ENCODE data around the gene DNAJC11.
A peak's percentile ranks its signal among the peaks of the same experiment; 100 is the strongest.
"Not testable (repeated sequence)": the region's sequence is repeated elsewhere in the genome, so short reads cannot be mapped to it uniquely, and the experiment has no call there.

DNAJC11 gene

DNA sequence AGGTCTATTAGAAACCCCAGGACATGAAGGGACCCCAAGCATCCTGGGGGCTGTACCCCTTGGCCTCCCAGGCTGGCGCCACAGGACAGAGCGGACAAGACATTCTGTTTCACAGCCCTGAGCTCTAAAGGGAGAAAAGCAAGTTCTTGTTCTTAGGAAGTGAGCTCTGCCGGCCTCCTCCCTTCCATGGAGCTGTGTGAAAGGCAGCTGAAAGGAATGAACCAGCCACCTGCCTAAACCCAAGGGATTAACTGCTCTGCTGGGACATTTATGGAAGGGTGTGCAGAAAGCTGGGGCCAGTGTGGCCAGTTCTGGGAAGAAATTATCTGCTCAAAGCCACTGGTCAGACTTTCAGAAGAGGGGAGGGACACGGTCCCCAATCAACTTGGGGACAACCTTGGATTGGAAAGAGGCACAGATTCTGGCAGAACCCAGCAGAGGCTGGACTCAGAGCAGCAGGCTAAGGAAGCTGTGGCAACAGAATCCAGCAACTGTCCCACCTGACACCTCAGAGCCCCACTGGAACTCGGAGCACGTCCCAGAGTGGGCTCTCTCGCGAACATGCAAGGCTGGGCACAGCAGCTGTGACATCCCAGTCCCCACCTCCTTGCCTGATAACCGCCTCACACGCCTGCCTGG is 101.1 kb downstream of the DNAJC11 start:
- DNase-seq (ENCODE audit: low spot score) = no peak

- DNase-seq (ENCODE audit: low spot score) = not testable (repeated sequence)
These were observed 101.6 kb downstream of the DNAJC11 start for GRCh38 chr1:6599991-6600390.

DNA sequence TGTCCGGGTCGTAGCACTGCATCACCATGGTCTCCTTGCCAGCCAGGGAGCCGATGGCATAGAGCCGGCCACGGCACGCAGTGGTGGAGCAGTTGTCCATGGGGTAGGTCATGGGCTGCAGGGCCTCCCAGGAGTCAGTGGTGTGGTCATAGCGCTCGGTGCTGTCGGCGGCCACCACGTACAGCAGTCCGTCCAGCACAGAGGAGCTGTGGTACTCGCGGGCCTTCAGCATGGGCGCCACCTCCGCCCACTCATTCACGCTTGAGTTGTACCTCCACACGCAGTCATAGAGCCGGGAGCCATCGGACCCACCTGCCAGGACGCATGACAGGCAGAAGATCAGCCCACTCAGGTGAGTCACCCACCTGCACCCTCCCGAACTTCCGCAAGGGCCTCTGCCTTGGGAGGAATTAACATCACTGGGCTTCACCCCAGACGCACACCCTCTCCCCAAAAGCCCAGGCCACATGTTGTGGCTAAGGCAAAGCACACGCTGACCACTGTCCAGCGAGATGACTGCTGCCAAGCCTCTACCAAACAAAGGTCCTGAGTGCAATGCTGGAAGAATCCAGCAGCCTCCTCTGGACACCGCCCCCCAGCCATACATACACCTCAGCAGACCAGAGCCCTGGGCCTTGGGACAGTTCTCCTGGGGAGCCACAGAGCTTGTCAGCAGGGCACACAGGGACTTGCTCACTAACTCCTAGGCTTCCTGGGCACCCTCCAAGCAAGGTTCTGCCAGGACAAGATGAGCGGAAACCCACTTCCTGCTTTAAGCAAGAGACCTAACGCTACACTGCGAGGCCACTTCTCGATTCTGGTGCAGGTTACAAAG is 102.3 kb downstream of the DNAJC11 start:
- DNase-seq (ENCODE audit: low spot score) = peak; percentile 89

- DNase-seq (ENCODE audit: low spot score) = no peak
These were observed 103.9 kb downstream of the DNAJC11 start for GRCh38 chr1:6597777-6598131.

- no peak for DNase-seq (ENCODE audit: low spot score)
These were observed 104.5 kb downstream of the DNAJC11 start for GRCh38 chr1:6596886-6597776.

DNA sequence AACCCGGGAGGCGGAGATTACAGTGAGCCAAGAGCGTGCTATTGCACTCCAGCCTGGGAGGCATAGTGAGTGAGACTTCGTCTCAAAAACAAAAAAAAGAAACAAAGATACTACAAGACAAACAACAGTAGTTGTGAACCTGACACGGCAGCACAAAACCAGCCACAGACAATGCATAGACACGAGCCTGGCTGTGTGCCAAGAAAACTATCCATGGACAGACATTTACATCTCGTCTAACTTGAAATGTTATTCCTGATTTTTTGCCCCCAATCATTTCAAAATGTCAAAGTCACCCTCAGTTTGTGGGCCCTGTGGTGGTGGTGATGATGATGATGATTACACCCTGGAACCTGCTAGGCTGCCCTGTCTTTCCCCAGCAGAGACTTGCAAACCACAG is 105.3 kb downstream of the DNAJC11 start:
- no peak for DNase-seq (ENCODE audit: low spot score)

- DNase-seq (ENCODE audit: low spot score) = no peak
These were observed 106.5 kb downstream of the DNAJC11 start for GRCh38 chr1:6594977-6595740.

DNA sequence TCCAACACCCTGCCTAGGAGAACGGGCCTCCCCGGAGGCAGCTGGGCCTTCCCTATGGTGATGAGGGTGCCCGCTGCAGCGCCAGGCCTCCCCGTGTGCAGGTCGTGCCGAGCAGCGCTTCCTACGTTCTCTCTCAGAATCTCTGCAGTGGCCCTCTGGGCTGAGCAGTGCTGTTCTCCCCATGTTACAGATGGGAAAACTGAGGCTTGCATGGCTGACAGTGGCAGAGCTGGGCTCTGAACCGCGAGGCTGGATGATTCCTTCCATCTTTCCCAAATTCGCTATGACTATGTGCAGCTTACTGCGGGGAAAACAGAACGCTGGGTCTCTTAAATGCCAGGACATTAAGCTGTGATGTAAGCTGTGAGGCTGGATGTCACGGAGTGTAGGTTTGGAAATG is 107.8 kb downstream of the DNAJC11 start:
- DNase-seq (ENCODE audit: low spot score) = no peak

GRCh38 chr1:6592865-6593593 is 108.6 kb downstream of the DNAJC11 start:
- no peak for DNase-seq (ENCODE audit: low spot score)

DNA sequence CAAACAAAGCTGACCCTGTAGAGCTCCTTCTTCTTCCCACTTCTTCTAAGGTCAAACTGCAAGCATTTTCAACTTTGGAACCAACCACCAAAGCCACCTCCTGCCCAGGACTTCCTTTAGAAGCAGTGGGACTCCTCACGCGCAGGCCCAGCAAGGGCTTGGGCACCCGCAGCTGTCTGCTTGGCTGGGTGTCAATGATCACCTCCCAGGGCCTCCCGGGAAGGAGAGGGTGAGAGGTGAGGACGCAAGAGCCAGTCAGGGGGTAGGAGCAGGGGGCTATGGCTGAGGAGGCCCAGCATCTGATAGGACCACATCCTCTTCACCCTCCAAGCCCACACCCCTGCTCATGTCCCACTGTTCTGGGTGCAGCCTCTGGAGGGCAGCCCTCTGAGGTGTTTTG is 109.2 kb downstream of the DNAJC11 start:
- DNase-seq (ENCODE audit: low spot score) = no peak

DNA sequence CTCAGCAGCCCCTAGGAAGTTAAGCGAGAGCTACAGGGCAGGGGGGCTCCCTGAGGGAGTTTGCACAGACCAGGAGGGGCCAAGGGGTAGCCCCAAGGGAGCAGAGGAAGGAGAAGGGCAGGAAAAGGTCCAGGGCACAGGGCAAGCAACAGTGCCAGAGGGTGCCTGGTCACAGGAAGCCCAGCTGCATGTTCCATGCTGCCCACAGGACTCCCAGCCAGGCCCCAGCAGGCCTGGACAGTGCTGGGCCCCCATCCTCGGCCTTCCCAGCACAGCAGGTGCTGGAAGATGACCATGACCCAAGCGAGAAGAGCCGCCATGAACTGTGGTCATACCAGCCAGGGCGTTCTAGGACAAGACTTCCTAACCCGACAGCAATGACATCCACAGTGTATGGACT is 110.0 kb downstream of the DNAJC11 start:
- DNase-seq (ENCODE audit: low spot score) = no peak

DNA sequence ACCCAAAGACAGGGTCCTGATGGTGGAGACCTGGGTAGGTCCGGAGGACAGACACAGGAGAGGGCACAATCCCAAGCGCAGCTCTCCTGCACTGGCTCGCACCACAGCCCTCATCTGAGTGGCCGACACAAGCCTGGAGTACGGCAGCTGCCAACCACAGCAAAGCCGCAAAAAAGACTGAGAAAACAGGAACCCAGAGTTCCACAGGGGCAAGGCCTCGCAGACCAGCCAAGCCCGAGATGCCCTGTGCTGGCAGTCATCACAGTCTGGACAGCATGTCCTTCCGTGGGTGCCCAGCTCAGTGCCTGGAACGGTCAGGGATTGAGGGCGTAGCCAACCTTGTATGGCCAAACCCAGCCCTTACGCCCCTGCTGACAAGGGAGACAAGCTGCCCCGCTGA is 110.4 kb downstream of the DNAJC11 start:
- DNase-seq (ENCODE audit: low spot score) = no peak

DNA sequence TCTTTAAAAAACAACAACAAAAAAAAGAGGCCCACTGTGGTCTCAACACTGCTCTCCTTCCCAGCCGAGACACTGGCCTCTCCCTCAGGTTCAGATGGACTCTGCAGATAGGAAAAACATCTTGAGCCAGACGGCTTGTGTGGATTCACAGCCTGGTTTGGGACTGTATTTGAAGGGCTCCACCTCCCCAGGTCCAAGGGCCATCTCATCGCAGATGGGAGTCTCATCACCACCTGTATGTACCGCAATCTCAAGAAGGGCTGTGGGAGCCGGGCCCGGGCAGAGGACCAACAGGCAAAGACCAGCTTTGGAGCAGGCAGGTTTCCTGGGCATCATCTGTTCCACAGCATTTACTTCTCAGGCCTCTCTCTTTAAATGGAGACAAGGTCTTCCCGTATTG is 111.6 kb downstream of the DNAJC11 start:
- no peak for DNase-seq (ENCODE audit: low spot score)

GRCh38 chr1:6588893-6589520 is 112.6 kb downstream of the DNAJC11 start:
- no peak for DNase-seq (ENCODE audit: low spot score)

- no peak for DNase-seq (ENCODE audit: low spot score)
These were observed 113.3 kb downstream of the DNAJC11 start for GRCh38 chr1:6588128-6588892.

DNA sequence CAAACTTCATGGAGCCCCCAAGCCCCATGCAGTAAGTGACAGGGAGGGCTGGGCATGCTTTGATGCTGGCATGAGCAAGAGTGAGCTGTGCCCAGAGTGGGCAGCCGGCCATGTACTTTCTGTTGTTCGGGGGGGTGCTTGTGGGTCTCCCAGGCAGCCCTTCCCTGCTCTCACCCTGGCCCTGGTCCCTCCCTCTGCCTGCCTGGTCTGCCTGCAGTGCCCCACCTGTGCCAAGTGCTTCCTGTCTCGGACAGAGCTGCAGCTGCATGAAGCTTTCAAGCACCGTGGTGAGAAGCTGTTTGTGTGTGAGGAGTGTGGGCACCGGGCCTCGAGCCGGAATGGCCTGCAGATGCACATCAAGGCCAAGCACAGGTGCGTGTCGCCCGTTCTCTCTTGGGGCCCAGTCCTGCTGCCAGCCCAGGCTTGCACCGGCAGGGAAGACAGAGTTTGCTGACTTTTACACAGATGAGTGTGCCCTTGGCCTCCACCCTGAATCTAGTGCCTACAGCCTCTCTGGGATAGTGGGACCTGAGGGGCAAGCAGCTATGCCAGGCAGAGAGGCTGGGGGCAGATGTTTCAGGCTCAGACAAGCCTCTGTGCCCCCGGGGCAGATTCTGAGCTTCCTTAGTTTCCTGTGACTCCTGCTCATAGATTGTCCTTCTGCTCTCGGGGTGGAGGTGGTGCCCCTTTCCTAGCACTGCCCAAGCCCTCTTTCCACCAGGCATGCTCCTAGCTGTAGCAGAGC is 114.2 kb downstream of the DNAJC11 start:
- DNase-seq (ENCODE audit: low spot score) = peak; percentile 38

DNA sequence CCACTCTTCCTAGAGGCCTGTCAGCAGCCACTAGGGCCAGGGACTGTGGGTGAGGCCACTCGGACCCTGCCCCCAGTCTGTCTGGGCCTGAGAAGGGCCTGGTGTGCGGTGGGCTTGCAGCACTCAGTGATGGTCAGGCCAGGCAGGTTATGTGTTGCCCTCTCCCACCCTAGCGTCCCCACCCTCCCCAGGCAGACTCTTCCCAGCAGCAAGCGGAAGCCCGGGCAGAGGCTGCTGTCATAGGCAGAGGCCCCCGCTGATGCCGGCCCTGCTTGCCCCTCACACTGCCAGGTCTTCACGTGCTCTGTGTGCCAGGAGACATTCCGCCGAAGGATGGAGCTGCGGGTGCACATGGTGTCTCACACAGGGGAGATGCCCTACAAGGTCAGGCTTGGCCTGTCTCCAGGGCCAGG is 115.2 kb downstream of the DNAJC11 start:
- DNase-seq (ENCODE audit: low spot score) = no peak

- DNase-seq (ENCODE audit: low spot score) = no peak
These were observed 115.8 kb downstream of the DNAJC11 start for GRCh38 chr1:6585841-6586240.

DNA sequence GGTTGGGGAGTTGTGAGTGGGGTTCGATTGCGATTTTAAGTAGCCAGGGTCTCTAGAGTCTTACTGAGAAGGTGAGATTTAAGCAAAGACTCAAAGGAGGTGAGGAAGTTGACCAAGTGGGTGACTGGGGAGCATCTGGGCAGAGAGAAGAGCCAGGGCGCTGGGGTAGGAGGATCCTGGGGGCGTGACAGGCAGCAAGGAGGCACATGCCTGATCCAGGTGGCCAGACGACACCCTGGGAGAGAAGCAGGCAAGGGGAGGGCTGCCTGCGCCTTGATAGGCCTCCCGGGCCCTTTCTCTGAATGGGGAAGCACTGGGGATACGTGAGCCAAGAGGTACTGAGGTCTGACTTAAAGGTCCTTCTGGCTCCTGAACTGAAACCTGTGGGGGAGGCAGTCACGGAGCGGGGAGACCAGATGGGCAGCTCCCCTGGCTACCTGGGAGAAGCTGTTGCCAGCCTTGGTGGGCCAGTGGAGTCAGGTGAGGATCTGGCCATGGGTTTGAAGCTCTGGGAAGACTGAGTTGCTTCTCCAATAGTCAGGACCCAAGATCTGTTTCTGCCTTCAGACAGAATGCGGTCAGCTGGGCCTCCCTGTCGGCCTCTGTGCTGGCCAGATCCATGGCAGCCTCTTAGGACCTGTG is 116.4 kb downstream of the DNAJC11 start:
- DNase-seq (ENCODE audit: low spot score) = no peak
